ENCODE results near the gene MOCS3. TPM values are rescaled to one million over a fixed set of nuclear protein-coding genes. Genes with fewer than 3 reads are reported as not detected.

MOCS3 gene
- 2.5 TPM for polyA plus RNA-seq (2013, experiment 1 of 2)
- polyA plus RNA-seq (2013, experiment 2 of 2): 2.5 TPM

GRCh38 chr20:50958615-50959542 lies at the start of gene MOCS3:
Gene MOCS3, plus strand, starts transcription at chr20:50958818. Its CDS starts 25 bp downstream, at chr20:50958843.
- Histone ChIP-seq H2AFZ (ENCODE audit: low read depth, low read length) (peak within 1 kb of the TSS; percentile 83), H3K27me3 (ENCODE audit: control insufficient read depth in 1 of 2, insufficient read depth in 1 of 2, low read length in 2 of 2) (no peaks in the 10 kb centered on the region), H4K8ac (ENCODE audit: low read length) (peak within 1 kb of the TSS; percentile 96), H3K9ac (ENCODE audit: low read length) (peak within 1 kb of the TSS; percentile 97), H3K9me3 (ENCODE audit: control insufficient read depth, low read length) (peaks cover 6% of the 10 kb centered on the region), H2BK120ac (ENCODE audit: low read depth, low read length) (no peak within 1 kb of the TSS), H3K4ac (ENCODE audit: low read depth in 1 of 2, low read length in 2 of 2) (peak within 1 kb of the TSS; percentile 89 to 96), H3K23ac (ENCODE audit: low read length in 2 of 2) (peak within 1 kb of the TSS; percentile 85 to 99), H4K91ac (ENCODE audit: low read length) (peak within 1 kb of the TSS; percentile 73), H3K4me1 (ENCODE audit: control insufficient read depth, insufficient read depth, low read depth, low read length) (peaks cover 17% of the 10 kb centered on the region), H3K27ac (ENCODE audit: low read length, poor library complexity, severe bottlenecking) (peak within 1 kb of the TSS; percentile 70), H3K4me3 (ENCODE audit: insufficient read depth in 1 of 2, low read depth in 1 of 2, low read length in 2 of 2) (peak within 1 kb of the TSS; percentile 95 to 97), H3K18ac (ENCODE audit: low read depth in 1 of 2, low read length in 2 of 2) (peak within 1 kb of the TSS; percentile 67 to 92), H3K36me3 (ENCODE audit: control insufficient read depth in 1 of 2, insufficient read depth in 2 of 2, low read depth in 1 of 2, low read length in 2 of 2) (peaks cover 0 to 42% of the 10 kb centered on the region in 2 experiments), H3K14ac (ENCODE audit: low read length in 2 of 2) (peak within 1 kb of the TSS in 1 of 2 experiments; percentile 83), H2BK12ac (ENCODE audit: low read length in 2 of 2) (no peak within 1 kb of the TSS), H3K4me2 (ENCODE audit: low read length, poor library complexity, severe bottlenecking) (peak within 1 kb of the TSS; percentile 98), H2BK15ac (ENCODE audit: low read depth, poor library complexity, severe bottlenecking) (peak within 1 kb of the TSS; percentile 64), H2BK5ac (ENCODE audit: low read depth, low read length, poor library complexity, severe bottlenecking) (peak within 1 kb of the TSS; percentile 53), H2AK5ac (ENCODE audit: low read length, severe bottlenecking) (no peak within 1 kb of the TSS), H3K79me1 (replicated peaks; ENCODE audit: low read length, poor library complexity, severe bottlenecking) (peaks cover 21% of the 10 kb centered on the region)
- peak; percentile 97 for DNase-seq
- WGBS: 10% methylated on average over 63 of the region's 67 CpGs

GRCh38 chr20:50909413-50909812 lies 49.2 kb upstream of the MOCS3 start:
- H3K79me1 ChIP-seq (replicated peaks; ENCODE audit: low read length, poor library complexity, severe bottlenecking): no peaks in the 10 kb centered on the region
- WGBS: 93% methylated on average over 3 of the region's 3 CpGs

GRCh38 chr20:50911030-50911429 lies 47.6 kb upstream of the MOCS3 start:
- WGBS: 100% methylated on average over 1 of the region's 3 CpGs
- Histone ChIP-seq H3K36me3 (ENCODE audit: control insufficient read depth in 1 of 2, insufficient read depth in 2 of 2, low read depth in 1 of 2, low read length in 2 of 2) (peaks cover 0 to 7% of the 10 kb centered on the region in 2 experiments), H3K27ac (ENCODE audit: low read length, poor library complexity, severe bottlenecking) (no peak overlapping the region)

More at GRCh38 chr20:50909413-50909812, 49.2 kb upstream of the MOCS3 start:
- Histone ChIP-seq H3K9ac (ENCODE audit: low read length) (no peak overlapping the region), H3K23ac (ENCODE audit: low read length in 2 of 2) (no peak overlapping the region), H3K27ac (ENCODE audit: low read length, poor library complexity, severe bottlenecking) (no peak overlapping the region), H2AFZ (ENCODE audit: low read depth, low read length) (no peak overlapping the region), H4K8ac (ENCODE audit: low read length) (no peak overlapping the region), H3K4me2 (ENCODE audit: low read length, poor library complexity, severe bottlenecking) (no peak overlapping the region), H3K14ac (ENCODE audit: low read length in 2 of 2) (no peak overlapping the region), H2BK15ac (ENCODE audit: low read depth, poor library complexity, severe bottlenecking) (no peak overlapping the region), H2AK5ac (ENCODE audit: low read length, severe bottlenecking) (no peak overlapping the region), H3K36me3 (ENCODE audit: control insufficient read depth in 1 of 2, insufficient read depth in 2 of 2, low read depth in 1 of 2, low read length in 2 of 2) (peaks cover 0 to 7% of the 10 kb centered on the region in 2 experiments), H4K91ac (ENCODE audit: low read length) (no peak overlapping the region), H3K18ac (ENCODE audit: low read depth in 1 of 2, low read length in 2 of 2) (no peak overlapping the region), H2BK12ac (ENCODE audit: low read length in 2 of 2) (no peak overlapping the region), H3K4me1 (ENCODE audit: control insufficient read depth, insufficient read depth, low read depth, low read length) (peaks cover 8% of the 10 kb centered on the region), H2BK5ac (ENCODE audit: low read depth, low read length, poor library complexity, severe bottlenecking) (no peak overlapping the region), H3K27me3 (ENCODE audit: control insufficient read depth in 1 of 2, insufficient read depth in 1 of 2, low read length in 2 of 2) (no peaks in the 10 kb centered on the region), H3K9me3 (ENCODE audit: control insufficient read depth, low read length) (no peaks in the 10 kb centered on the region), H2BK120ac (ENCODE audit: low read depth, low read length) (no peak overlapping the region), H3K4ac (ENCODE audit: low read depth in 1 of 2, low read length in 2 of 2) (no peak overlapping the region), H3K4me3 (ENCODE audit: insufficient read depth in 1 of 2, low read depth in 1 of 2, low read length in 2 of 2) (no peak overlapping the region)
- no peak for DNase-seq

GRCh38 chr20:50911716-50912115 lies 46.9 kb upstream of the MOCS3 start:
- Histone ChIP-seq H3K36me3 (ENCODE audit: control insufficient read depth in 1 of 2, insufficient read depth in 2 of 2, low read depth in 1 of 2, low read length in 2 of 2) (peaks cover 0 to 7% of the 10 kb centered on the region in 2 experiments), H3K4me1 (ENCODE audit: control insufficient read depth, insufficient read depth, low read depth, low read length) (peaks cover 8% of the 10 kb centered on the region), H3K23ac (ENCODE audit: low read length in 2 of 2) (no peak overlapping the region), H2BK5ac (ENCODE audit: low read depth, low read length, poor library complexity, severe bottlenecking) (no peak overlapping the region), H3K9me3 (ENCODE audit: control insufficient read depth, low read length) (no peaks in the 10 kb centered on the region), H2AK5ac (ENCODE audit: low read length, severe bottlenecking) (no peak overlapping the region), H3K4me3 (ENCODE audit: insufficient read depth in 1 of 2, low read depth in 1 of 2, low read length in 2 of 2) (peak overlapping the region in 1 of 2 experiments; percentile 30), H2BK120ac (ENCODE audit: low read depth, low read length) (no peak overlapping the region), H3K18ac (ENCODE audit: low read depth in 1 of 2, low read length in 2 of 2) (no peak overlapping the region), H2BK12ac (ENCODE audit: low read length in 2 of 2) (no peak overlapping the region), H3K27me3 (ENCODE audit: control insufficient read depth in 1 of 2, insufficient read depth in 1 of 2, low read length in 2 of 2) (no peaks in the 10 kb centered on the region), H2AFZ (ENCODE audit: low read depth, low read length) (no peak overlapping the region), H2BK15ac (ENCODE audit: low read depth, poor library complexity, severe bottlenecking) (no peak overlapping the region), H3K79me1 (replicated peaks; ENCODE audit: low read length, poor library complexity, severe bottlenecking) (no peaks in the 10 kb centered on the region), H4K8ac (ENCODE audit: low read length) (no peak overlapping the region), H3K9ac (ENCODE audit: low read length) (no peak overlapping the region), H3K4me2 (ENCODE audit: low read length, poor library complexity, severe bottlenecking) (no peak overlapping the region), H3K27ac (ENCODE audit: low read length, poor library complexity, severe bottlenecking) (no peak overlapping the region), H3K4ac (ENCODE audit: low read depth in 1 of 2, low read length in 2 of 2) (no peak overlapping the region), H3K14ac (ENCODE audit: low read length in 2 of 2) (no peak overlapping the region), H4K91ac (ENCODE audit: low read length) (no peak overlapping the region)
- DNase-seq: no peak
- WGBS: 97% methylated on average over 1 of the region's 1 CpG

More at GRCh38 chr20:50911030-50911429, 47.6 kb upstream of the MOCS3 start:
- Histone ChIP-seq H2BK12ac (ENCODE audit: low read length in 2 of 2) (no peak overlapping the region), H2AFZ (ENCODE audit: low read depth, low read length) (no peak overlapping the region), H3K14ac (ENCODE audit: low read length in 2 of 2) (no peak overlapping the region), H4K8ac (ENCODE audit: low read length) (no peak overlapping the region), H4K91ac (ENCODE audit: low read length) (no peak overlapping the region), H3K27me3 (ENCODE audit: control insufficient read depth in 1 of 2, insufficient read depth in 1 of 2, low read length in 2 of 2) (no peaks in the 10 kb centered on the region), H3K79me1 (replicated peaks; ENCODE audit: low read length, poor library complexity, severe bottlenecking) (no peaks in the 10 kb centered on the region), H2BK120ac (ENCODE audit: low read depth, low read length) (no peak overlapping the region), H3K23ac (ENCODE audit: low read length in 2 of 2) (no peak overlapping the region), H2BK5ac (ENCODE audit: low read depth, low read length, poor library complexity, severe bottlenecking) (no peak overlapping the region), H3K9ac (ENCODE audit: low read length) (peak overlapping the region; percentile 45), H3K4ac (ENCODE audit: low read depth in 1 of 2, low read length in 2 of 2) (no peak overlapping the region), H3K18ac (ENCODE audit: low read depth in 1 of 2, low read length in 2 of 2) (no peak overlapping the region), H3K4me1 (ENCODE audit: control insufficient read depth, insufficient read depth, low read depth, low read length) (peaks cover 8% of the 10 kb centered on the region), H2AK5ac (ENCODE audit: low read length, severe bottlenecking) (no peak overlapping the region), H3K4me3 (ENCODE audit: insufficient read depth in 1 of 2, low read depth in 1 of 2, low read length in 2 of 2) (peak overlapping the region in 1 of 2 experiments; percentile 41), H3K4me2 (ENCODE audit: low read length, poor library complexity, severe bottlenecking) (no peak overlapping the region), H2BK15ac (ENCODE audit: low read depth, poor library complexity, severe bottlenecking) (no peak overlapping the region), H3K9me3 (ENCODE audit: control insufficient read depth, low read length) (no peaks in the 10 kb centered on the region)
- DNase-seq: no peak

All from mesenchymal stem cell (in vitro differentiated cells and primary cell).